ENCODE data around the gene KITLG.

KITLG gene

DNA sequence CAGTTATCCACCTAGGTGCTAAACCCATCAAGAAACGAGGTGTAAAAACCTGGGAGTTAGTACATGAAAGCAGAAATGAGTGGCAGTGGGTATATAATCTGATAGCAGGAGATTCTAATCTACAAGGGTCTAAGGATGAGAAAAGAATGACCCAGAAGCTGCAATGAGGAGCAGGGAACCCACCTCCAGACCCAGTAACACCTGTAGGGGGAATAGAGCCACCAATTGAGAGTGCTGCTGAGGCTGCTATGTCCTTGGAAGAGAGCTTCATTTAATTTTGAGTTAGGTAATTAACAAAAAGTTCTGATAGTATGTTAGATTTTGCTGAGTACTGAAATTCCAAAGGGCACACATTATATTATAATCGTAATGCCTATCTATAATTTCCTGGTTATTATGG lies 89.8 kb downstream of the KITLG start:
- Histone ChIP-seq H3K4me3 (ENCODE audit: low read depth, low read length) (no peak overlapping the region), H3K27me3 (ENCODE audit: insufficient read depth, low read length) (no peaks in the 10 kb centered on the region), H3K79me2 (ENCODE audit: control insufficient read depth, insufficient read depth, low read length, poor library complexity) (no peaks in the 10 kb centered on the region), H2BK12ac (ENCODE audit: low read length) (no peak overlapping the region), H3K79me1 (ENCODE audit: low read length) (no peaks in the 10 kb centered on the region), H2AFZ (ENCODE audit: insufficient read depth, low read length, poor library complexity) (no peak overlapping the region), H3K4me2 (ENCODE audit: low read length) (no peak overlapping the region), H3K27ac (ENCODE audit: low read depth, low read length) (no peak overlapping the region), H3K4me1 (ENCODE audit: control insufficient read depth in 1 of 2, insufficient read depth in 2 of 2, low read length in 2 of 2) (no peaks in the 10 kb centered on the region), H4K91ac (ENCODE audit: low read depth, low read length) (no peak overlapping the region), H3K9me3 (ENCODE audit: insufficient read depth, low read depth, low read length) (no peaks in the 10 kb centered on the region), H4K8ac (ENCODE audit: low read depth, low read length) (no peak overlapping the region), H3K9ac (ENCODE audit: low read length) (no peak overlapping the region), H4K12ac (ENCODE audit: low read depth, low read length) (no peak overlapping the region), H3K36me3 (ENCODE audit: control insufficient read depth in 1 of 2, insufficient read depth in 2 of 2, low read length in 2 of 2) (no peaks in the 10 kb centered on the region), H3K14ac (ENCODE audit: low read length) (no peak overlapping the region), H2BK120ac (ENCODE audit: insufficient read depth, low read length, poor library complexity) (no peak overlapping the region), H2BK5ac (ENCODE audit: low read depth, low read length, poor library complexity) (no peak overlapping the region), H2AK5ac (ENCODE audit: low read length) (no peak overlapping the region), H3K18ac (ENCODE audit: low read length) (no peak overlapping the region), H3K23ac (ENCODE audit: low read length) (no peak overlapping the region), H3K4ac (ENCODE audit: low read depth, low read length) (no peak overlapping the region)
- no peak for DNase-seq
- no CpG with 5 or more reads among the region's 2 CpGs for WGBS (ENCODE audit: extremely low coverage, insufficient coverage, insufficient read length)

DNA sequence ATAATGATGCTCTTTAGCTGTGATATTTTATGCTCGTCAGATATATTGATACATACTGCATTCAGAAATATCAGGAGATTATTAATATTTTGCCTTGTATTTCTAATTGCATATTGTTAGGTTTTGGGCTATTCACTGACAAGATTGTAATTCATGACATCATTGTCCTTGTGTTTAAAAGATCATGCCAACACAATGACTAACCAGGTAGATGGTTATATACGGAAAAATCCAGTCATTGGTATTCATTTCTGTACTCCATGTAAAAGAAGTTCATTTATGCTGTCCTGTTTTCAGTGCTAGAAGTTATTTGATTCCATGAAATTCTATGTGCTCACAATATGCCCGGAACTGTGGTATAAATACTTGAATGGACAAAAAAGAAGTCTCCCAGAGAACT lies 107.5 kb downstream of the KITLG start:
- no peak overlapping the region for H4K12ac ChIP-seq (ENCODE audit: low read depth, low read length)
- H2BK120ac ChIP-seq (ENCODE audit: insufficient read depth, low read length, poor library complexity), result no peak overlapping the region
- peak in 1 of 2 donors; percentile 42 for DNase-seq
- H3K4me1 ChIP-seq (ENCODE audit: control insufficient read depth in 1 of 2, insufficient read depth in 2 of 2, low read length in 2 of 2), result no peaks in the 10 kb centered on the region
- no peak overlapping the region for H3K4me3 ChIP-seq (ENCODE audit: low read depth, low read length)
- no peaks in the 10 kb centered on the region for H3K79me1 ChIP-seq (ENCODE audit: low read length)
- no peak overlapping the region for H3K27ac ChIP-seq (ENCODE audit: low read depth, low read length)
- H2AFZ ChIP-seq (ENCODE audit: insufficient read depth, low read length, poor library complexity), result no peak overlapping the region
- no peaks in the 10 kb centered on the region for H3K27me3 ChIP-seq (ENCODE audit: insufficient read depth, low read length)
- H3K36me3 ChIP-seq (ENCODE audit: control insufficient read depth in 1 of 2, insufficient read depth in 2 of 2, low read length in 2 of 2), result no peaks in the 10 kb centered on the region
- no peak overlapping the region for H3K4me2 ChIP-seq (ENCODE audit: low read length)
- no peak overlapping the region for H4K8ac ChIP-seq (ENCODE audit: low read depth, low read length)
- no peak overlapping the region for H3K14ac ChIP-seq (ENCODE audit: low read length)
- no peak overlapping the region for H2AK5ac ChIP-seq (ENCODE audit: low read length)
- WGBS (ENCODE audit: extremely low coverage, insufficient coverage, insufficient read length), result no CpG with 5 or more reads among the region's 3 CpGs
- no peaks in the 10 kb centered on the region for H3K79me2 ChIP-seq (ENCODE audit: control insufficient read depth, insufficient read depth, low read length, poor library complexity)
- H2BK12ac ChIP-seq (ENCODE audit: low read length), result no peak overlapping the region
- H3K9ac ChIP-seq (ENCODE audit: low read length), result no peak overlapping the region
- H3K4ac ChIP-seq (ENCODE audit: low read depth, low read length), result no peak overlapping the region
- no peak overlapping the region for H3K23ac ChIP-seq (ENCODE audit: low read length)
- no peaks in the 10 kb centered on the region for H3K9me3 ChIP-seq (ENCODE audit: insufficient read depth, low read depth, low read length)
- no peak overlapping the region for H2BK5ac ChIP-seq (ENCODE audit: low read depth, low read length, poor library complexity)
- no peak overlapping the region for H3K18ac ChIP-seq (ENCODE audit: low read length)
- no peak overlapping the region for H4K91ac ChIP-seq (ENCODE audit: low read depth, low read length)

DNA sequence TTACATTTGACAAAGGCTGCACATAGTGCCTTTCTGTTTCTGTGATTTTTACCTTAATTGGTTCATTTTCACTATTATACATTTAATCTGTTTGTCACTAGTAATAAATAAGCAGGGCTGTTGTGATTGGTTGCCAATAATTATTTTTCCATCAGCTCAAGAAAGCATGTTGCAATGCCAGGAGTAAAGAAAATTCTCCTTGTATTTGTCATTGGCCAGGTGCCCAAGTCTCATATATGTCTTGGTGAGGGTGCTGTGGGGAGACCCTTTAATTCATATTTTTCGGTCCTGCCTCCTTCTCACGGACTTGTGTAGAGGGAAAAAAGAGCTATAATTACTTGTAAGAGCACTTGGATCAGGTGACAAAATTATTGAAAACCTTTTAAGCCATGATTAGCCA lies 108.0 kb downstream of the KITLG start:
- no peaks in the 10 kb centered on the region for H3K79me1 ChIP-seq (ENCODE audit: low read length)
- no peak overlapping the region for H3K23ac ChIP-seq (ENCODE audit: low read length)
- no peak overlapping the region for H3K27ac ChIP-seq (ENCODE audit: low read depth, low read length)
- H3K4me2 ChIP-seq (ENCODE audit: low read length), result no peak overlapping the region
- no peak overlapping the region for H2BK5ac ChIP-seq (ENCODE audit: low read depth, low read length, poor library complexity)
- H3K79me2 ChIP-seq (ENCODE audit: control insufficient read depth, insufficient read depth, low read length, poor library complexity), result no peaks in the 10 kb centered on the region
- DNase-seq, result no peak
- no peak overlapping the region for H2AFZ ChIP-seq (ENCODE audit: insufficient read depth, low read length, poor library complexity)
- H2AK5ac ChIP-seq (ENCODE audit: low read length), result no peak overlapping the region
- H3K36me3 ChIP-seq (ENCODE audit: control insufficient read depth in 1 of 2, insufficient read depth in 2 of 2, low read length in 2 of 2), result no peaks in the 10 kb centered on the region
- no CpG with 5 or more reads among the region's 2 CpGs for WGBS (ENCODE audit: extremely low coverage, insufficient coverage, insufficient read length)
- no peak overlapping the region for H4K12ac ChIP-seq (ENCODE audit: low read depth, low read length)
- no peak overlapping the region for H3K14ac ChIP-seq (ENCODE audit: low read length)
- H3K4me1 ChIP-seq (ENCODE audit: control insufficient read depth in 1 of 2, insufficient read depth in 2 of 2, low read length in 2 of 2), result no peaks in the 10 kb centered on the region
- H3K4ac ChIP-seq (ENCODE audit: low read depth, low read length), result no peak overlapping the region
- no peak overlapping the region for H4K91ac ChIP-seq (ENCODE audit: low read depth, low read length)
- no peak overlapping the region for H2BK120ac ChIP-seq (ENCODE audit: insufficient read depth, low read length, poor library complexity)
- no peak overlapping the region for H2BK12ac ChIP-seq (ENCODE audit: low read length)
- H3K9me3 ChIP-seq (ENCODE audit: insufficient read depth, low read depth, low read length), result no peaks in the 10 kb centered on the region
- no peak overlapping the region for H3K4me3 ChIP-seq (ENCODE audit: low read depth, low read length)
- H3K9ac ChIP-seq (ENCODE audit: low read length), result no peak overlapping the region
- H4K8ac ChIP-seq (ENCODE audit: low read depth, low read length), result no peak overlapping the region
- H3K18ac ChIP-seq (ENCODE audit: low read length), result no peak overlapping the region
- no peaks in the 10 kb centered on the region for H3K27me3 ChIP-seq (ENCODE audit: insufficient read depth, low read length)

DNA sequence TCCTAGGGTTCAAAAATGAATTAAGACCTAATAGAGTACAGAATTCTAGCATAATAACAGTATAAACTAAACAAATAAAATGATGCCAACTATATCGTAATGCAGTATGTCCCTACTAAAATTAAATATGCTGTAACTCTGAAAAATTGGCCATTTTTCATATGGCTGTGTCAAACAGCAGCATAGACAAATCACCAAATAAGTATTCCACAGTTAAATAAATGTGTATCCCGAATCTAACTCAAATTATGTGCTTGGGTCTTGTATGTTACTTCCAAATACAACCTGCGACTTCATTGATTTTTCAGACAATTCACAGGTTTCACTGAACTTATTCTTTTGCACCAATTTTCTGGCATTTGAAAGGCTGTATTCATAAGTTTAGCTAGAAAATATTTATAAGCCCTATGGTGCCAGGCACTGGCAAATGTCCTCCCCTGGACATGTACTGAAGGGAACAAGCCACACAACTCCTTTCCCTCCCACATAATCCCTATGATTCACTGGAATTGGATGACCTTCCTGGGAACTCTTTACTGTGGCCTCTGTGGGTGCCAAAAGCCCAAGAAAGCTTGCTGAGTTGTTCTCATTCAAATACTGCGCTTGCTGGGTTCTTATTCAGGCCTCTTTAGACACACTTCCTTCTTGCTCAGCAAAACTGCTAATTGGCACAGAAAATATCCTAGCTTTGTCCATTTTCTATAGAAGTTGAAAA lies 108.8 kb downstream of the KITLG start:
- Histone ChIP-seq H3K27me3 (ENCODE audit: insufficient read depth, low read length) (no peaks in the 10 kb centered on the region), H3K14ac (ENCODE audit: low read length) (no peak overlapping the region), H3K79me1 (ENCODE audit: low read length) (no peaks in the 10 kb centered on the region), H4K8ac (ENCODE audit: low read depth, low read length) (no peak overlapping the region), H2BK5ac (ENCODE audit: low read depth, low read length, poor library complexity) (no peak overlapping the region), H2AFZ (ENCODE audit: insufficient read depth, low read length, poor library complexity) (no peak overlapping the region), H3K9ac (ENCODE audit: low read length) (no peak overlapping the region), H3K27ac (ENCODE audit: low read depth, low read length) (no peak overlapping the region), H3K4me3 (ENCODE audit: low read depth, low read length) (no peak overlapping the region), H2BK120ac (ENCODE audit: insufficient read depth, low read length, poor library complexity) (no peak overlapping the region), H3K9me3 (ENCODE audit: insufficient read depth, low read depth, low read length) (peaks cover 4% of the 10 kb centered on the region), H3K4me1 (ENCODE audit: control insufficient read depth in 1 of 2, insufficient read depth in 2 of 2, low read length in 2 of 2) (no peaks in the 10 kb centered on the region), H3K23ac (ENCODE audit: low read length) (no peak overlapping the region), H3K79me2 (ENCODE audit: control insufficient read depth, insufficient read depth, low read length, poor library complexity) (no peaks in the 10 kb centered on the region), H3K4ac (ENCODE audit: low read depth, low read length) (no peak overlapping the region), H3K18ac (ENCODE audit: low read length) (no peak overlapping the region), H4K91ac (ENCODE audit: low read depth, low read length) (no peak overlapping the region), H3K36me3 (ENCODE audit: control insufficient read depth in 1 of 2, insufficient read depth in 2 of 2, low read length in 2 of 2) (no peaks in the 10 kb centered on the region), H2AK5ac (ENCODE audit: low read length) (no peak overlapping the region), H2BK12ac (ENCODE audit: low read length) (no peak overlapping the region), H3K4me2 (ENCODE audit: low read length) (no peak overlapping the region), H4K12ac (ENCODE audit: low read depth, low read length) (no peak overlapping the region)
- WGBS (ENCODE audit: extremely low coverage, insufficient coverage, insufficient read length), result no CpG with 5 or more reads among the region's 4 CpGs
- no peak for DNase-seq
